Esophagus muscularis mucosa (tissue), 3 donors: ENCODE data around the gene OLA1.

Source experiments
- POLR2A ChIP-seq: fragments of 450-650 bp; IDR thresholded peaks from one replicate; pipeline ENCODE4 v1.6.1; 2017; ENCODE audit warnings: antibody characterized with exemption, moderate library complexity, mild to moderate bottlenecking, low read depth
- TF ChIP-seq, protein P1 (sequence below), 3 experiments: fragments of 200-600 bp in 2 of 3; fragments of 450-650 bp in 1 of 3; sonication (generic) in 2 of 3; IDR thresholded peaks; one replicate each; pipeline ENCODE4 v1.5.1; 2017 to 2019; ENCODE audit warnings: antibody characterized with exemption in 3 of 3, mild to moderate bottlenecking in 2 of 3, moderate library complexity in 1 of 3

DNA sequence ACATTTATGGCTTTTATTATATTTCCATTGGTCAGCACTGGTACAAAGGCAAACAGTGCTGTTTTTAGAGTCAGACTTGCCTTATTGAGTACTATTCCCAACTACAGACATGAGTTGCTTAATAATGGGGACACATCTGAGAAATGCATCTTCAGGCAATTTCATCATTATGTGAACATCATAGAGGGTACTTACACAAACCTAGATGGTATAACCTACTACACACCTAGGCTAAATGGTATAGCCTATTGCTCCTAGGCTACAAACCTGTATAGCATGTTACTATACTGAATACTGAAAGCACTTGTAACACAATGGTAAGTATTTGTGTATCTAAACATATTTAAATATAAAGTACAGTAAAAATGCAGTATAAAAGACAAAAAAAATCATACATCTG, 36.4 kb downstream of the OLA1 start:
- TF ChIP-seq, protein P1, sequence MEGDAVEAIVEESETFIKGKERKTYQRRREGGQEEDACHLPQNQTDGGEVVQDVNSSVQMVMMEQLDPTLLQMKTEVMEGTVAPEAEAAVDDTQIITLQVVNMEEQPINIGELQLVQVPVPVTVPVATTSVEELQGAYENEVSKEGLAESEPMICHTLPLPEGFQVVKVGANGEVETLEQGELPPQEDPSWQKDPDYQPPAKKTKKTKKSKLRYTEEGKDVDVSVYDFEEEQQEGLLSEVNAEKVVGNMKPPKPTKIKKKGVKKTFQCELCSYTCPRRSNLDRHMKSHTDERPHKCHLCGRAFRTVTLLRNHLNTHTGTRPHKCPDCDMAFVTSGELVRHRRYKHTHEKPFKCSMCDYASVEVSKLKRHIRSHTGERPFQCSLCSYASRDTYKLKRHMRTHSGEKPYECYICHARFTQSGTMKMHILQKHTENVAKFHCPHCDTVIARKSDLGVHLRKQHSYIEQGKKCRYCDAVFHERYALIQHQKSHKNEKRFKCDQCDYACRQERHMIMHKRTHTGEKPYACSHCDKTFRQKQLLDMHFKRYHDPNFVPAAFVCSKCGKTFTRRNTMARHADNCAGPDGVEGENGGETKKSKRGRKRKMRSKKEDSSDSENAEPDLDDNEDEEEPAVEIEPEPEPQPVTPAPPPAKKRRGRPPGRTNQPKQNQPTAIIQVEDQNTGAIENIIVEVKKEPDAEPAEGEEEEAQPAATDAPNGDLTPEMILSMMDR (IDR thresholded peaks at IDR 0.05) = no peak
- TF ChIP-seq POLR2A = no peak
